HepG2 (cell line): Measurements from ENCODE around the gene RAET1E. TPM values are rescaled to one million over a fixed set of nuclear protein-coding genes. Genes with fewer than 3 reads are reported as not detected.
A peak's percentile ranks its signal among the peaks of the same experiment; 100 is the strongest.

Experiments
- ARID4A ChIP-seq: sonication (generic); formaldehyde crosslinking; IDR thresholded peaks from 2 replicates; pipeline ENCODE4 v1.5.0; 2020; ENCODE audit warnings: mild to moderate bottlenecking, missing genetic modification reagents, borderline replicate concordance
- ATF5 ChIP-seq: sonication (generic); formaldehyde crosslinking; IDR thresholded peaks from 2 replicates; pipeline ENCODE4 v1.4.0; 2020; ENCODE audit warnings: mild to moderate bottlenecking, low read depth, missing genetic modification reagents
- CTCF ChIP-seq: sonication (generic); formaldehyde crosslinking; IDR thresholded peaks from 2 replicates; pipeline ENCODE4 v1.5.0; 2020; ENCODE audit warnings: mild to moderate bottlenecking, missing genetic modification reagents, moderate library complexity
- DNMT1 ChIP-seq: sonication (generic); formaldehyde crosslinking; IDR thresholded peaks from 2 replicates; pipeline ENCODE4 v1.5.1; 2020; ENCODE audit warnings: mild to moderate bottlenecking, missing genetic modification reagents
- HNRNPLL ChIP-seq: fragments of 200-400 bp; formaldehyde crosslinking; IDR thresholded peaks from 2 replicates; pipeline ENCODE4 v1.6.1; 2017; ENCODE audit warnings: mild to moderate bottlenecking, low read depth, low read length; ENCODE audit not compliant: poor library complexity, severe bottlenecking
- HOXA7 ChIP-seq: sonication (generic); formaldehyde crosslinking; IDR thresholded peaks from 2 replicates; pipeline ENCODE4 v1.8.1; 2022; ENCODE audit warnings: mild to moderate bottlenecking, missing genetic modification reagents, moderate library complexity
- IRF2 ChIP-seq: IDR thresholded peaks from 2 replicates; pipeline ENCODE4 v1.6.1; 2018; ENCODE audit warnings: missing genetic modification reagents, missing compliant biosample characterization
- KDM1A ChIP-seq: IDR thresholded peaks from 2 replicates; pipeline ENCODE4 v1.6.1; 2016; ENCODE audit warnings: missing compliant biosample characterization
- MLXIP ChIP-seq: sonication (generic); formaldehyde crosslinking; IDR thresholded peaks from 2 replicates; pipeline ENCODE4 v1.9.0; 2021; ENCODE audit warnings: missing genetic modification reagents, borderline replicate concordance
- POGZ ChIP-seq: sonication (generic); formaldehyde crosslinking; IDR thresholded peaks from 2 replicates; pipeline ENCODE4 v1.4.0; 2020; ENCODE audit warnings: mild to moderate bottlenecking, missing genetic modification reagents
- POLR2AphosphoS5 ChIP-seq: IDR thresholded peaks from 2 replicates; pipeline ENCODE4 v1.6.1; 2012; ENCODE audit warnings: low read depth, low read length
- ZBTB43 ChIP-seq: sonication (generic); formaldehyde crosslinking; conservative IDR thresholded peaks from 2 replicates; pipeline ENCODE4 v1.4.0; 2020; ENCODE audit warnings: missing genetic modification reagents
- ZFP62 ChIP-seq: sonication (generic); formaldehyde crosslinking; IDR thresholded peaks from 2 replicates; pipeline ENCODE4 v1.4.0; 2020; ENCODE audit warnings: missing genetic modification reagents
- ZNF180 ChIP-seq: sonication (generic); formaldehyde crosslinking; IDR thresholded peaks from 2 replicates; pipeline ENCODE4 v1.4.0; 2020; ENCODE audit warnings: low read depth, missing genetic modification reagents, borderline replicate concordance
- ZNF580 ChIP-seq: IDR thresholded peaks from 2 replicates; pipeline ENCODE4 v1.6.1; 2016; ENCODE audit warnings: low read depth, borderline replicate concordance
- ZNF749 ChIP-seq: sonication (generic); formaldehyde crosslinking; IDR thresholded peaks from 2 replicates; pipeline ENCODE4 v1.8.0; 2022; ENCODE audit warnings: mild to moderate bottlenecking, missing genetic modification reagents, moderate library complexity, borderline replicate concordance
- polyA plus RNA-seq, 8 experiments: library from polyadenylated mRNA; depleted of rRNA in 3 of 8; stranded (reverse) in 7 of 8; unstranded in 1 of 8; fragments of >200 nt; fragmentation: Illumina TruSeq in 4 of 8; extraction: Trizol in 4 of 8; gene quantifications; 2 replicates each; pipeline versions ENCODE4 v1.2.1 to v1.2.3, GENCODE V29; 2011 to 2016; ENCODE audit warnings: low read depth in 4 of 8, missing spikeins in 1 of 8, mixed read lengths in 1 of 8; ENCODE audit not compliant: insufficient read depth in 1 of 8
- total RNA-seq, 5 experiments: library from RNA; depleted of rRNA; stranded (reverse); fragments of >200 nt; fragmentation: Illumina TruSeq; extraction: Trizol; gene quantifications; 2 replicates each; pipeline ENCODE4 v1.2.3, GENCODE V29; 2016; ENCODE audit warnings: low read depth in 1 of 5

Gene RAET1E
- total and polyA plus RNA-seq, 2 of the 13 experiments (the other 11 are each of a cell fraction or from before 2014, with no cell fraction given): not detected

- TF ChIP-seq ARID4A (CRISPR knock-in tag) (peak; percentile 64), POLR2AphosphoS5 (peak; percentile 85), ZNF580 (CRISPR knock-in tag) (no peak; the same call in 1 of the 2 replicates), ZNF749 (peak; percentile 86; the same call in 1 of the 2 replicates), IRF2 (CRISPR knock-in tag) (peak; percentile 43; the same call in 1 of the 2 replicates), POGZ (CRISPR knock-in tag) (no peak), HNRNPLL (peak; percentile 44), ATF5 (CRISPR knock-in tag) (peak; percentile 80; the same call in 1 of the 2 replicates), MLXIP (CRISPR knock-in tag) (no peak), ZBTB43 (peak; percentile 84), ZNF180 (CRISPR knock-in tag) (no peak), DNMT1 (CRISPR knock-in tag) (no peak; the same call in 1 of the 2 replicates), ZFP62 (CRISPR knock-in tag) (no peak), HOXA7 (CRISPR knock-in tag) (no peak), KDM1A (CRISPR knock-in tag) (no peak), CTCF (CRISPR knock-in tag) (no peak; the same call in 1 of the 2 replicates)
Observed at GRCh38 chr6:149863698-149864577, 34.0 kb downstream of the RAET1E start, which contains the start of gene LRP11 (continued).
